ENCODE results near the gene SLC6A17. TPM values are rescaled to one million over a fixed set of nuclear protein-coding genes. Genes with fewer than 3 reads are reported as not detected.

SLC6A17 gene
- total RNA-seq, 1 experiment from 2014 or later, result 0.59 TPM

DNA sequence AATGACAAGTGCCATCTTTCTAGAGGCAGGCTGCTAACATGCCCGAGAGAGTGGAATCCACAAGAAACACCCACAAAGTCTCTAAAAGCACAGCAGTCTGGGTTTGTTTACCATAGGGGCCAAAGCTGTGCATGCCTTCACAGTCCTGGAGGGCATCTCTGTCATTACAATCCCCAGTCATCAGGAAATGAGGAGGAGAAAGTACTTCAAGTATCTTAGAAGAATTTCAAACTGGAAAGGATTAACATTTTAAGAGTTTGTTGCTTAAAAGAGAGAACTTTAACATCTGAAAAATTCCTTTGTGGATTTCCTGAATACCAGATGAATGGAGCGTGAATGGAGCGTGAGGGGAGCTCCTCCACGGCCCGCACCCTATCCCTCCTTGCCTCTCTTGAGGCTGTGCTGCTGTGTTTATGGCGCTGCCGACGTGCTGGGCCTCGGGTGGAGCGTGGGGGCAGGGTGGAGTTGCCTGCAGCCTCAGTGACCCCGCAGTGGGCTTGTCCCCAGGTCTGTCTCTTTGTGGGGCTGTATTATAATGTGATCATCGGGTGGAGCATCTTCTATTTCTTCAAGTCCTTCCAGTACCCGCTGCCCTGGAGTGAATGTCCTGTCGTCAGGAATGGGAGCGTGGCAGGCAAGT lies 23.3 kb downstream of the SLC6A17 start:
- DNase-seq (ENCODE audit: low read depth), result no peak

- no peak for DNase-seq (ENCODE audit: low read depth)
Measured at GRCh38 chr1:110174961-110175360, 24.7 kb downstream of the SLC6A17 start.

DNA sequence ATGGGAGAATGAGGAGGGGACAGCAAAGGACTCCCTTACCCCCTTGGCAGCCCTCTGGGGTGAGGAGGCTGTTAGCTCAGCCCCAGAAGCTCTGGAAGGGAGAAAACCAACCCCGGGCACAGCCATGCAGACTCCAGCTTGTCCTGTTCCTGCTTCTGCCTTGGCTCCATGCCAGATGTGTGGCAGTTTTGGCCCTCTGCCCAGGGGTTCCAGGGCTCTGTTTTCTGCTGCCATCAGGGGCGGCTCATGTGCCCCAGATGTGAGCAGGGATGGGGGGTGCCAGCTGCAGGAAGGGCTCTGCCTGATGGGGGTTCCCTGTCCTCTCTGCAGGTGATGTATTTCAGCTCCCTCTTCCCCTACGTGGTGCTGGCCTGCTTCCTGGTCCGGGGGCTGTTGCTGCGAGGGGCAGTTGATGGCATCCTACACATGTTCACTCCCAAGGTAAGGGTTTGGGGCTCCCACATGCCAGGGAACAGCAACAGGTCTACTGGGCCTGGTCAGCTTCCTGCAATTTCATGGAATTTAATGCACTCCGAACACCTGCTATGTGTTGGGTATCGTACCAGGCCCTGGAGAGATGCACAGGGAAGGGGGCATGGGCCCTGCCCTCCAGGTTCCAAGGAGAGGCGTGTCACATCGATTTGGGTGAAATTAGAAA lies 26.1 kb downstream of the SLC6A17 start:
- no peak for DNase-seq (ENCODE audit: low read depth)

DNA sequence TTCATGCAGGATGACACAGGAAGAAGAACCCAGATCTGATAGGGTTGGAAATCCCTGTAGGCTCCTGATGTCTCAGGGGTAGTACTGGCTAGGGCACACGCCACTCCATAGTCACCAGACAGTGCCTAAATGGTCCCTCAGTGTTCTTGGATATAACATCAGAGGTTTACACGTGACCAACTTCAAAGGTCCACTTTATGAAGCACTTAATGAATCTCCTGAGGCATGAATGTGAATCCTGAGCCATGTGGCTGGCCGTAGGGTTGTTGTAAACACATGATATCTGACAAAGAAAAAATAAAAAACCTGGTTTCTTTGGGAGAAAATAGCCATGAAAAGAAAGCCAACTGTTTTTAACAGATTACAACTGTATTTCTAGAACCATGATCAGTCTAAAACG lies 27.5 kb downstream of the SLC6A17 start:
- DNase-seq (ENCODE audit: low read depth), result no peak

DNA sequence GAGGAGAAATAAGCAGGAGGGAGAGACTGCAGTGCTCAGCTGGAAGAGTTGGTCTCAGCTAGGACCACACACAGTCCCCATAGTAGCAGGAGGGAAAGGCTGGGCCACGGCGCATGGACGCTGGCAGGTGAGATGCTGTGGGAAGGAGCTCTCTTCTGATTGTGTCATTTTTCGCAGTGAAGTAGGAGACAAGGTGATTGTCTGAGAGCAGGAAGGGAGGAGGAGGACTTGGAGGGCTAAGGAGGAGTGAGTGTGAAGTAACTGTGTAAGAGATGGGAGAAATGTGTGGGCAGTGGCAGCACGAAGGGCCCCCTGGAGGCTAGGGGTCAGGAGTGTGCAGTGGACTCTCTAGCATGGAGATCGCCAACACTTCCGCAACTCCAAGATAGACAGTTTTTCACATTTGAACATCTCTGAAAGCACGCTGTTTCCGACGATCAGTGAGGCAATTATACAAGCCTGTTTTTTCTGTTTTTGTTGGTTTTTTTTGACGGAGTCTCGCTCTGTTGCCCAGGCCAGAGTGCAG lies 33.4 kb downstream of the SLC6A17 start:
- DNase-seq (ENCODE audit: low read depth), result no peak

GRCh38 chr1:110184446-110184845 lies 34.2 kb downstream of the SLC6A17 start:
- no peak for DNase-seq (ENCODE audit: low read depth)

GRCh38 chr1:110185181-110185580 lies 34.9 kb downstream of the SLC6A17 start:
- DNase-seq (ENCODE audit: low read depth), result no peak

GRCh38 chr1:110186558-110186957 lies 36.3 kb downstream of the SLC6A17 start:
- no peak for DNase-seq (ENCODE audit: low read depth)

DNA sequence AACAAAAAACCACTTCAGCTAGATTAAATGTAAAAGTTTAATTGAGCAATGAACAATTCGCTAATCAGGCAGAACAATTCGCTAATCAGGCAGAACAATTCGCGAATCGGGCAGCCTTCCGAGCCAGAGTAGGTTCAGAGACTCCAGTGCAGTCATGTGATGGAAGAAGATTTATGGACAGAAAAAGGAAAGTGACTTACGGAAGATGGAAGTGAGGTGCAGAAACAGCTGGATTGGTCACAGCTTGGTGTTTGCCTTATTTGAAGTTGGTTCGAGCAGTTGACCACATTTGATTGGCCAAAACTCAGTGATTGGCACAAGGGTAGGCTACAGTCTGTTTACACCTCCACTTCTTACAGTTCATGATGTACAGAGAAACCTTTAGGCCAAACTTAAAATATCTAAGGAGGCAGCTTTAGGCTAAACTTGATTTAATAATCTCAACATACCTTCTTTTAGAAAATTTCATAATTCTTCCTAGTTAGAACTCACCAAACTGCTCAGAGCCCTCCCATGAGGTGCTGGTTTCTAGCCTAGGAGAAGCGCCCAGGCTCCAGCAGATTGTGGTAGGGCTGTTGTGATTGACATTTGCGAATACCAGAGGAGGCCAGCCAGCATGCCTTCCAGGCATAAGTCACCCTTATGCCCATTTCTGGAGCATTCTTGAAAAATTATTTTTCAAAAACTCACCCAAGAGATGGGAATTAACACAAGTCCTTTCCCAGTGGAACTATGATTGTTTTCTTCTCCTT lies 37.0 kb downstream of the SLC6A17 start:
- peak; percentile 82 for DNase-seq (ENCODE audit: low read depth)

GRCh38 chr1:110188035-110188618 lies 37.8 kb downstream of the SLC6A17 start:
- peak; percentile 84 for DNase-seq (ENCODE audit: low read depth)

DNA sequence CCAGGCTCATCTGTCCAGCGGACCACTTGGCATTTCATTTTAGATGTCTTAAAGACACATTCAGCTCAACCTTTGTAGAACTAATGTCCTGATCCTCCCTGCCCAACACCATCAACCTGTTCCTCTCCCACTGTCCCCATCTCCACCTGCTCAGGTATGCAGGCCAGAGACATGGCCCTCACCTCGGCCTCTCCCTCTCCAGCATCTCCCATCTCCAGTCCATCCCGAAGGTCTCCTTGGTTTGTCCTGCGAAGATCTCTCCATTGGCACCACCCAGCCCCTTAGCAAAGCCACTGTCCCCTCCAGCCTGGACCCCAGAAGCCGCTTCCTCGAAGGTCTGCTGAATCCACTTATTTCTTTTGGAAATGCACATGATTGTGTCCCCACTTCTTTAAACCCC lies 38.9 kb downstream of the SLC6A17 start:
- no peak for DNase-seq (ENCODE audit: low read depth)

GRCh38 chr1:110190282-110190929 lies 40.1 kb downstream of the SLC6A17 start:
- peak; percentile 43 for DNase-seq (ENCODE audit: low read depth)

GRCh38 chr1:110192541-110192940 lies 42.2 kb downstream of the SLC6A17 start:
- DNase-seq (ENCODE audit: low read depth), result no peak

DNA sequence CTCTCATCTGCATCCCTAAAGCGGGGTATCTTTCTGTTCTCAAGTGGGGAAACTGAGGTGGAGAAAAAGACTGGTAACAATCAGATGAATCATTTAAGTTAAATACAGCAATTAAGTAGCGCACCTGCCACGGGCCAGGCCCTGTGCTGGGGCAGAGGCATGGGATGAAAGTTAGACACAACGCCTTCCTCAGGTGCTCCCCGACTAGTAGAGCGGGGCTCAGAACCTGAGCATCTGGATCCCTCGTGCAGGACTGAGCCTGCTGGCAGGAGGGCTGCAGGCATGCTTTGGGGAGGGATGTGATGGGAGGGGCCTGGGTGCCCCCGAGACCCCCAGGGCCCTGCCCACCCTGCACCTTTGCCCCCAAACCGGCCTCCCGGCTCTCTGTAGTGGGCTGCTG lies 44.9 kb downstream of the SLC6A17 start:
- no peak for DNase-seq (ENCODE audit: low read depth)

- peak; percentile 39 for DNase-seq (ENCODE audit: low read depth)
Measured at GRCh38 chr1:110196917-110197765, 46.8 kb downstream of the SLC6A17 start.

DNA sequence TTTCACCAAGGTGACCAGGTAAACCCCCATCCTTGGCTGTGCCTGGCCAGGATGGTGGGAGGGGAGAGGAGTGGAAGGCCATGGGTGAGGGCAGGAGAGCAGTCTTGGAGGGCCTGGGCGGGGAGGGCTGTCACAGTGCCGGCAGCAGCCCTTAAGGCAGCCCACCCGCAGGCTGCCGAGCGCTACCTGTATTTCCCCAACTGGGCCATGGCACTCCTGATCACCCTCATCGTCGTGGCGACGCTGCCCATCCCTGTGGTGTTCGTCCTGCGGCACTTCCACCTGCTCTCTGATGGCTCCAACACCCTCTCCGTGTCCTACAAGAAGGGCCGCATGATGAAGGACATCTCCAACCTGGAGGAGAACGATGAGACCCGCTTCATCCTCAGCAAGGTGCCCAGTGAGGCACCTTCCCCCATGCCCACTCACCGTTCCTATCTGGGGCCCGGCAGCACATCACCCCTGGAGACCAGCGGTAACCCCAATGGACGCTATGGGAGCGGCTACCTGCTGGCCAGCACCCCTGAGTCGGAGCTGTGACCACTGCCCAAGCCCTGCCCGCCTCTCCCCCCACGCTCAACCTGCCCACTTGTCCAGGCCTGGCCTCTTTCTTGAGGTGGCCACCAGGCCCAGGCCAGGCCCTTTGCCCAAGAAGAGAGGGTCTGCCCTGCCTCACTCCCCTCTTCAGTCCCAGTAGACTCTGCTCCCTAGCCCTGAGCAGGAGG lies 47.8 kb downstream of the SLC6A17 start:
- no peak for DNase-seq (ENCODE audit: low read depth)

DNA sequence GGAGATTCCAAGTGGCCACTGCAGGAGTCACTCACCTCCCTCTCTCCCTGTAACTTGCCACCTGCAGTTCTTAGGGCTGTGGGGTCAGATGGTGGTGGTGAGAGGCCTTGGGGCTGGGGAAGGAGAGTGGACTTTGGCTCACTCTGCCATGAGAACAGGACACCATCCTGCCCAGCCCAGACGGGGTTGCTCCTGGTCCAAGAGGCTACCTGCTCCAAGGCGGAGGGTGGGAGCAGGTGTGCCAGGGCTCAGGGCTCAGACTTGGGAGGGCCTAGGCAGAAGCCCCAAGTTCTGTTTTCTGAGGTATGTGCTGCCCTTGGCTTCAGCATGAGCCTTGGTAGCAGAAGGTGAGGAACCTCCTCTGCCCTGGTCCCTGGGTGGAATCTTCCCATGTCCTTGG lies 48.5 kb downstream of the SLC6A17 start:
- no peak for DNase-seq (ENCODE audit: low read depth)

DNA sequence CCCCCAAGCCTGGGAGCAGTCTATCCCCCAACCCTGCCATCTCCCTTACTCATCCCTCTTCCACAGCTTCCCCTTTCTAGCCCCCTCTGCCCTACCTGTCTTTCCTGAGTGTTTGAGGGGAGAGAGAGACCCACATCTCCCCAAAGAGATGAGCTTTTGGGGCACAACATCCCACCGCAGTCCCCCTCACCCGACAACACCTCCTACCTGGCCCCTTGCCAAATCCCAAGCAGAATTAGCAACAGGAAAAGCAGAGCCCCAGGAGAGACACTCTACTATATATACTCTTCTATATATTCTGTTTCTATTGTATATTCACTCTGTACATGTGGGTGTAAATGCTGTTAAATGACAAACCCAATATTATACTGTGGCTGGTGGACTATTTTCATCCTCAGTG lies 49.9 kb downstream of the SLC6A17 start:
- no peak for DNase-seq (ENCODE audit: low read depth)

DNA sequence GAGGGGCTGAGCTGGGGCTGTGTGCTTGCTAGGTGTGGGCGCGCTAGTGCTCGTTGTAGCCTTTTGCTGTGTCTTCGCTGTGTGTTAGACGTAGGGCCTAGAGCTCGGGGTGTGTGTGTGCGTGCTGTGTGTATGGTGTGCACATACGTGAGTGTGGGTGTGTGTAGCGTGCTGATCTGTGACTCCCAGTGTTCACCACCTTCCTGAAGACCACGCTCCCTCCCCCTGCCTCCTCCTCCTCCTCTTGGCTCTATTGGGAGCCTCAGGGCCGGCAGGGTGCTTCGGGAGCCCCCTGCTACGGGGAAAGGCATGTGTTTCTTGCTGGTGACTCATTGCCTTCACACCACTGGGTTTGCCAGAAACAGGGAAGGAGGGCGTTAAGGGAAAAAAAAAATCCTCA lies 50.4 kb downstream of the SLC6A17 start:
- DNase-seq (ENCODE audit: low read depth), result peak; percentile 31

DNA sequence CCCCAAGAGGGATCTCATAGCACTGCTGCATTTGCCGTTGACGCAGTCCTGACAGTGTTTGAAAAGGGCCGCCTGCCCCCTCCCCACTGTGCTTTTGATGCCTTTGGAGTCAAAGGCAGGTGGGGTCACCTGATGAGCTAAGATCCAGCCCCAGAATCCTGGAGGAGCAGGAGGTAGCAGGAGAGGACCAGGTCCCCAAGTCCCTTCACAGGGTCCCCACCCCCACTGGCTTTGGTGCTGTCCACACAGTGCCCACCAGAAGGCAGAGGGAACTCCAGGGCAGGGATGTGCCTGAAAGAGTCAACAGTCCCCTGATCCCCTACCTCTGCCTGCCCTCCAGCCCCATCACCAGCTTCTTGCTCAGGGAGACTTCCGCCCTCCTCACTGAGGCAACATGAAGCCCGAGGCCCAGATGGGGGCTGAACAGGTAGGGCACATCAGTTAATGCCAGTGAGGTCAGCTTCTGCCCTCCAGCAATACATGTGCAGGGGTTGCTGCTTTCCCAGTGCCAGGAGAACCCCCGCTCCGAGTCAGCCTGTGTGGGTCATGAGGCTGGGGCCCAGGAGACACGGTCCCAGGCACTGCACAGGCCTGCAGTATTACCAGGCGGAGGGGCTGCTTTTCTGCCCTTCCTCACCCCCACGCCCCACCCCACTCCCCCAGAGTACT lies 51.0 kb downstream of the SLC6A17 start:
- DNase-seq (ENCODE audit: low read depth), result no peak
